ENCODE measurements around the gene STRN.

The STRN gene

GRCh38 chr2:36919041-36919837, 47.1 kb downstream of the STRN start:
- FAIRE-seq (no peak), DNase-seq (ENCODE audit: insufficient read length, low spot score) (no peak)
- TF ChIP-seq CTCF (IDR thresholded peaks at IDR 0.05; ENCODE audit: insufficient read depth, missing control alignments), result no peak

GRCh38 chr2:36918307-36918706, 48.0 kb downstream of the STRN start:
- TF ChIP-seq CTCF (IDR thresholded peaks at IDR 0.05; ENCODE audit: insufficient read depth, missing control alignments), result peak; percentile 27
- FAIRE-seq (no peak), DNase-seq (ENCODE audit: insufficient read length, low spot score) (no peak)

GRCh38 chr2:36915627-36916026, 50.7 kb downstream of the STRN start:
- no peak for TF ChIP-seq CTCF (IDR thresholded peaks at IDR 0.05; ENCODE audit: insufficient read depth, missing control alignments)
- DNase-seq (ENCODE audit: insufficient read length, low spot score) (no peak), FAIRE-seq (no peak)

GRCh38 chr2:36912695-36913094, 53.6 kb downstream of the STRN start:
- TF ChIP-seq CTCF (IDR thresholded peaks at IDR 0.05; ENCODE audit: insufficient read depth, missing control alignments), result no peak
- FAIRE-seq, result no peak

GRCh38 chr2:36911012-36911411, 55.3 kb downstream of the STRN start:
- DNase-seq (ENCODE audit: insufficient read length, low spot score), result no peak
- TF ChIP-seq CTCF (IDR thresholded peaks at IDR 0.05; ENCODE audit: insufficient read depth, missing control alignments), result no peak
- no peak for FAIRE-seq

More at GRCh38 chr2:36912695-36913094, 53.6 kb downstream of the STRN start:
- DNase-seq (ENCODE audit: insufficient read length, low spot score), result no peak

- DNase-seq (ENCODE audit: insufficient read length, low spot score) (no peak), FAIRE-seq (no peak)
- TF ChIP-seq CTCF (IDR thresholded peaks at IDR 0.05; ENCODE audit: insufficient read depth, missing control alignments), result no peak
Measured at GRCh38 chr2:36906277-36906676, 60.1 kb downstream of the STRN start.

- DNase-seq (ENCODE audit: insufficient read length, low spot score), result no peak
- FAIRE-seq, result no peak
- TF ChIP-seq CTCF (IDR thresholded peaks at IDR 0.05; ENCODE audit: insufficient read depth, missing control alignments), result no peak
Measured at GRCh38 chr2:36904636-36905035, 61.7 kb downstream of the STRN start.
